HL-60 (cell line): ENCODE results near the gene KAT2B.

Experiments used
- DNase-seq, 2 experiments: peaks; one replicate each; pipeline ENCODE4 v3.0.0-alpha.2; 2010 to 2020; ENCODE audit warnings: low read depth in 1 of 2, low spot score in 1 of 2
- H3K27ac ChIP-seq: fragments of 250-450 bp; sonication (Bioruptor Pico); replicated peaks from 2 replicates; pipeline ENCODE4 v1.5.1; 2020; ENCODE audit warnings: mild to moderate bottlenecking, moderate library complexity
- H3K27me3 ChIP-seq: fragments of 250-450 bp; sonication (Bioruptor Pico); 2 replicates; pipeline ENCODE4 v1.5.1; 2021; ENCODE audit warnings: mild to moderate bottlenecking, moderate library complexity; ENCODE audit not compliant: insufficient read depth, poor library complexity, severe bottlenecking
- H3K4me3 ChIP-seq: replicated peaks from 2 replicates; pipeline ENCODE4 v1.5.1; 2011; ENCODE audit warnings: mild to moderate bottlenecking, control low read depth, low read length; ENCODE audit not compliant: insufficient read depth
- CTCF ChIP-seq: IDR thresholded peaks from one replicate; pipeline ENCODE4 v1.5.1; 2011; ENCODE audit warnings: low read length, control low read depth, inconsistent platforms; ENCODE audit not compliant: insufficient read depth
- GABPA ChIP-seq: IDR thresholded peaks from 2 replicates; pipeline ENCODE4 v1.6.1; 2012; ENCODE audit warnings: low read depth
- POLR2AphosphoS5 ChIP-seq: IDR thresholded peaks from 2 replicates; pipeline ENCODE4 v1.6.1; 2012; ENCODE audit warnings: low read depth
- REST ChIP-seq: IDR thresholded peaks from 2 replicates; pipeline ENCODE4 v1.6.1; 2012; ENCODE audit warnings: low read depth; ENCODE audit not compliant: insufficient replicate concordance
- SPI1 ChIP-seq: IDR thresholded peaks from 2 replicates; pipeline ENCODE4 v1.6.1; 2012; ENCODE audit warnings: low read depth, mild to moderate bottlenecking, borderline replicate concordance

Gene KAT2B

GRCh38 chr3:20039466-20039764 lies 831 bp upstream of the KAT2B start:
- Histone ChIP-seq H3K27ac (peak overlapping the region; percentile 91), H3K4me3 (peak overlapping the region; percentile 72), H3K27me3 (no peaks in the 10 kb centered on the region)
- DNase-seq = no peak
- TF ChIP-seq REST = no peak
- no peak; the same call in 1 of the 2 replicates for TF ChIP-seq POLR2AphosphoS5
- no peak for TF ChIP-seq SPI1
- TF ChIP-seq GABPA = no peak
- no peak for TF ChIP-seq CTCF

- peak; percentile 45 to 86 for DNase-seq
- Histone ChIP-seq H3K27ac (peak overlapping the region; percentile 75), H3K4me3 (peak overlapping the region; percentile 72), H3K27me3 (no peaks in the 10 kb centered on the region)
- no peak for TF ChIP-seq GABPA
- TF ChIP-seq SPI1 = peak; percentile 40; the same call in 1 of the 2 replicates
These were observed 426 bp downstream of the KAT2B start for GRCh38 chr3:20040548-20041196.

- TF ChIP-seq POLR2AphosphoS5 (no peak), CTCF (no peak), SPI1 (no peak), REST (no peak), GABPA (no peak)
- peak overlapping the region; percentile 72 for H3K4me3 ChIP-seq
- H3K27me3 ChIP-seq = no peaks in the 10 kb centered on the region
- peak overlapping the region; percentile 75 for H3K27ac ChIP-seq
- peak in 1 of 2 experiments; percentile 87 for DNase-seq
These were observed 1.0 kb downstream of the KAT2B start for GRCh38 chr3:20041197-20041780.

- Histone ChIP-seq H3K27me3 (no peaks in the 10 kb centered on the region), H3K27ac (no peak overlapping the region), H3K4me3 (no peak overlapping the region)
- DNase-seq = no peak
- TF ChIP-seq CTCF (no peak), POLR2AphosphoS5 (no peak), GABPA (no peak), REST (no peak), SPI1 (no peak)
These were observed 2.1 kb downstream of the KAT2B start for GRCh38 chr3:20042331-20042730.
